ENCODE measurements around the gene AP4B1.

DNA sequence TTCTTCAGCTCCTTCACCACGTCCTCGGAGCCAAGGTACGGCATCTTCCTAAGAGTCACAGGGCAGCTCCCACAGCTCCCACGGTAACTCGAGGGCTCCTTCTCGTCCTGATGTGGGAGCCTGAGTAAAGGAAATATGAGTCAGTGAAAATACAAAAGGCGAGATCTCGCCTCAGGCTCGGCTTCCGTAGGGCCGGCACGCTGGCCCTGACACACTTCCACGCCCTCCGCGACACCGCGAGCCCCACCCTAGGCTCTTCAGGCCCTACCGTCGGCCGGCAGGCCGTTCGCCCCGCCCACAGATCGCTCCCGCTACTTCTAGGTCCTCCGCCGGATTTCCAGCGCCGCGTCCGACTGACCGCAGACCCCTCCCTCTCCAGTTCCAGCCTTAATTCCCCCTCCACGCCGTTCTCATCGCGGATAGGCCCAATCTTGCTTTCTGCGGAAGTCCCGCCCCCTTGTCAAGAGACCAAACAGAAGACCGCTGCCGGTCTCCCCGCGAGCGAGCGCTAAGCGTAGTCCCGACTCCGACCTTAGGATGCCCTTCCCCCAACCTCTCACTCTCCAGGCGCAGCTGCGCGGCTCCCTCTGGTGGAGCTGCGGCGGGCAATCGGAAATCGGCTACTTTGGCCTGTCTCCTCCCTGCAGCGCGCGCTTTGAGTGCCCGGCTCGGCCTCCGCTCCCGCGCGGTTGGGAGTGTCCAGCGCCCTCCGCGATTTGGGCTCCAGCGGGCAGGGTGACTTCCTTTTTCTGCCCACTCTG is at the start of gene AP4B1, which contains the start of gene DCLRE1B:
- TF ChIP-seq, protein P1, sequence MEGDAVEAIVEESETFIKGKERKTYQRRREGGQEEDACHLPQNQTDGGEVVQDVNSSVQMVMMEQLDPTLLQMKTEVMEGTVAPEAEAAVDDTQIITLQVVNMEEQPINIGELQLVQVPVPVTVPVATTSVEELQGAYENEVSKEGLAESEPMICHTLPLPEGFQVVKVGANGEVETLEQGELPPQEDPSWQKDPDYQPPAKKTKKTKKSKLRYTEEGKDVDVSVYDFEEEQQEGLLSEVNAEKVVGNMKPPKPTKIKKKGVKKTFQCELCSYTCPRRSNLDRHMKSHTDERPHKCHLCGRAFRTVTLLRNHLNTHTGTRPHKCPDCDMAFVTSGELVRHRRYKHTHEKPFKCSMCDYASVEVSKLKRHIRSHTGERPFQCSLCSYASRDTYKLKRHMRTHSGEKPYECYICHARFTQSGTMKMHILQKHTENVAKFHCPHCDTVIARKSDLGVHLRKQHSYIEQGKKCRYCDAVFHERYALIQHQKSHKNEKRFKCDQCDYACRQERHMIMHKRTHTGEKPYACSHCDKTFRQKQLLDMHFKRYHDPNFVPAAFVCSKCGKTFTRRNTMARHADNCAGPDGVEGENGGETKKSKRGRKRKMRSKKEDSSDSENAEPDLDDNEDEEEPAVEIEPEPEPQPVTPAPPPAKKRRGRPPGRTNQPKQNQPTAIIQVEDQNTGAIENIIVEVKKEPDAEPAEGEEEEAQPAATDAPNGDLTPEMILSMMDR (IDR thresholded peaks at IDR 0.05) = peak; percentile 13 to 93 (median 89)
- TF ChIP-seq POLR2A (IDR thresholded peaks at IDR 0.05) (peak; percentile 65 to 68), POLR2AphosphoS5 (IDR thresholded peaks at IDR 0.05) (peak; percentile 93), EP300 (IDR thresholded peaks at IDR 0.05) (no peak)

Data from gastroesophageal sphincter (tissue), 3 donors.